Neural progenitor cell (in vitro differentiated cells): ENCODE measurements around the gene PPM1B. TPM values are rescaled to one million over a fixed set of nuclear protein-coding genes. Genes with fewer than 3 reads are reported as not detected.
"Not testable (repeated sequence)": the region's sequence is repeated elsewhere in the genome, so short reads cannot be mapped to it uniquely, and the experiment has no call there.

Source experiments
- DNase-seq: peaks from one replicate; pipeline ENCODE4 v3.0.0-alpha.2; 2016; ENCODE audit warnings: low spot score
- H2AFZ ChIP-seq: fragments of 200-600 bp; sonication (generic); replicated peaks from 2 replicates; pipeline ENCODE4 v1.6.1; 2016; ENCODE audit warnings: antibody characterized with exemption
- H3F3A ChIP-seq: fragments of 200-600 bp; sonication (generic); 2 replicates; pipeline ENCODE4 v1.6.1; 2016; ENCODE audit warnings: antibody characterized with exemption, low read depth
- H3K27ac ChIP-seq: fragments of 200-600 bp; sonication (generic); 2 replicates; pipeline ENCODE4 v1.5.1; 2016; ENCODE audit warnings: mild to moderate bottlenecking
- H3K27me3 ChIP-seq: fragments of 200-600 bp; sonication (generic); 2 replicates; pipeline ENCODE4 v1.6.1; 2016; ENCODE audit warnings: mild to moderate bottlenecking, moderate library complexity
- H3K36me3 ChIP-seq: fragments of 200-600 bp; sonication (generic); 2 replicates; pipeline ENCODE4 v1.5.1; 2016
- H3K4me1 ChIP-seq: fragments of 200-600 bp; sonication (generic); 2 replicates; pipeline ENCODE4 v1.6.1; 2016; ENCODE audit warnings: mixed run types
- H3K4me2 ChIP-seq: fragments of 200-600 bp; sonication (generic); 2 replicates; pipeline ENCODE4 v1.6.1; 2016
- H3K4me3 ChIP-seq: fragments of 200-600 bp; sonication (generic); 2 replicates; pipeline ENCODE4 v1.5.1; 2016
- H3K79me2 ChIP-seq: fragments of 200-600 bp; sonication (generic); 2 replicates; pipeline ENCODE4 v1.6.1; 2016; ENCODE audit warnings: low read depth
- H3K9ac ChIP-seq: fragments of 200-600 bp; sonication (generic); 2 replicates; pipeline ENCODE4 v1.6.1; 2016
- H3K9me3 ChIP-seq: fragments of 200-600 bp; sonication (generic); 2 replicates; pipeline ENCODE4 v1.5.1; 2016; ENCODE audit warnings: low read depth
- H4K20me1 ChIP-seq: fragments of 200-600 bp; sonication (generic); 2 replicates; pipeline ENCODE4 v1.6.1; 2016; ENCODE audit warnings: low read depth
- H3K27ac Mint-ChIP-seq: 3 replicates; pipeline ENCODE4 v1.8.0; 2021; ENCODE audit warnings: mixed read lengths
- H3K27me3 Mint-ChIP-seq: 2 replicates; pipeline ENCODE4 v1.8.0; 2022; ENCODE audit warnings: low read depth, mild to moderate bottlenecking, inconsistent platforms, moderate library complexity, mixed read lengths; ENCODE audit not compliant: insufficient read depth
- H3K36me3 Mint-ChIP-seq: 3 replicates; pipeline ENCODE4 v1.8.0; 2021; ENCODE audit warnings: mixed read lengths
- H3K4me1 Mint-ChIP-seq: 3 replicates; pipeline ENCODE4 v1.8.0; 2021; ENCODE audit warnings: mixed read lengths
- H3K4me3 Mint-ChIP-seq: 3 replicates; pipeline ENCODE4 v1.8.0; 2021; ENCODE audit warnings: mild to moderate bottlenecking, moderate library complexity, mixed read lengths
- H3K9me3 Mint-ChIP-seq: 3 replicates; pipeline ENCODE4 v1.8.0; 2020; ENCODE audit warnings: mixed read lengths
- CTCF ChIP-seq: fragments of 200-600 bp; sonication (generic); IDR thresholded peaks from 2 replicates; pipeline ENCODE4 v1.5.1; 2017; ENCODE audit warnings: antibody characterized with exemption, mild to moderate bottlenecking
- EZH2 ChIP-seq: fragments of 200-600 bp; sonication (generic); IDR thresholded peaks from 2 replicates; pipeline ENCODE4 v1.6.1; 2017; ENCODE audit warnings: antibody characterized with exemption, mild to moderate bottlenecking, moderate library complexity
- EZH2phosphoT487 ChIP-seq: fragments of 200-600 bp; sonication (generic); IDR thresholded peaks from 2 replicates; pipeline ENCODE4 v1.6.1; 2017; ENCODE audit warnings: antibody characterized with exemption
- total RNA-seq: library from RNA; depleted of rRNA; stranded (reverse); fragments of >200 nt; gene quantifications from 2 replicates; pipeline ENCODE4 v1.2.3, GENCODE V29; 2015; ENCODE audit warnings: low replicate concordance

Gene PPM1B
- total RNA-seq, 1 donor from 2014 or later, result 86.6 TPM

DNA sequence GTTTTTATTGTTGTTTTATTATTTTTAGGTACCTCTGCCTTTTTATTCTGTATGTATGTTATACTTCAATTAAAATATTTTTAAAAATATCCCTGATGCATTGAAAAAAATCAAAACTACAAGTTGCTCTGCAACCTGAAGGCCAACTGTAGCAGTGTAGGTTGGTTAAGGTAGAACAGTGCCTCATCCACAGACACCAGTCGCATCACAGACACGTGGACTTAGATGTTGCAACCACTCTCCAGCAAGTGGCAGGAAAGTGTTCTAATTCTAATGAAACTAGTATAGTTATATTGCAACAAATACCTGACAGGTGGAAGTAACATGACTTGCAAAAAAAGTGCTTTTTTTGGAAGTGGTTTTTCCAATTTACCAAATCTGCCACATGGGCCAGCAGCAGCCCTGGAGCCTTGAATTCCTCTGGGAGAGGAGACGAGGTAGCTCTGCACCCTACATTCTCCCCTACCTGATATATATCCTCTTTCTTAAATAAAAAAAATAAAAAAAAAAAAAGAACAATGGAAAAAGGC, 78.2 kb downstream of the PPM1B start:
- H3K9ac ChIP-seq, result no peak overlapping the region
- no peak for TF ChIP-seq EZH2phosphoT487
- TF ChIP-seq CTCF, result no peak
- TF ChIP-seq EZH2, result no peak
- peaks cover 12% of the 10 kb centered on the region for H3F3A ChIP-seq
- H3K4me2 ChIP-seq, result no peak overlapping the region
- no peak overlapping the region for H3K4me3 ChIP-seq
- Mint-ChIP-seq H3K27me3 (peaks cover 6% of the 10 kb centered on the region), H3K9me3 (peaks cover 5% of the 10 kb centered on the region), H3K4me3 (no peak overlapping the region), H3K36me3 (no peaks in the 10 kb centered on the region), H3K27ac (no peak overlapping the region), H3K4me1 (peaks cover 10% of the 10 kb centered on the region)
- DNase-seq, result no peak
- H3K27ac ChIP-seq, result no peak overlapping the region
- H2AFZ ChIP-seq, result no peak overlapping the region
- H3K4me1 ChIP-seq, result peaks cover 20% of the 10 kb centered on the region
- no peaks in the 10 kb centered on the region for H4K20me1 ChIP-seq
- H3K27me3 ChIP-seq, result no peaks in the 10 kb centered on the region
- no peaks in the 10 kb centered on the region for H3K9me3 ChIP-seq
- no peaks in the 10 kb centered on the region for H3K36me3 ChIP-seq
- no peaks in the 10 kb centered on the region for H3K79me2 ChIP-seq

DNA sequence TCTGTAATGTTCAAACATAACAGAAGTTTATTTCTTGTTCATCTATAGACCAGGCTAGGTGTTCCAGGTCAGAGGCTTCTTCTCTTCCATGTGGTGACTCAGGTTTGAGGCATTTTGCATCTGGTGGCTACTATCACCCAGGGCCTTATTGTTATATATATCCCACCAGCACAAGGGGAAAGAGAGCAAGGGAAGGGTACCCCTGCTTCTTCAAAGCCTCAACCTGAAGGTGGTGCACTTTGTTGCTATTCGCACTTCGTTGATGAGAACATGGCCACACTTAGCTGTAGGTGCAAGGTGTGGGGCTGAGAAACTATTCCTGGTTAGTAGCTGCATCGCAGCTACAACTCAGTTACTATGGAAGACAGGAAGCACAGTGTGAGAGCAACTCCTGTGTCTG, 79.2 kb downstream of the PPM1B start:
- no peak overlapping the region for H3K27ac Mint-ChIP-seq

GRCh38 chr2:44249269-44249668, 80.6 kb downstream of the PPM1B start:
- not testable (repeated sequence) for H3F3A ChIP-seq, DNase-seq, H3K9ac ChIP-seq, H3K27ac ChIP-seq, H3K4me2 ChIP-seq, H3K36me3 ChIP-seq, H3K27me3 Mint-ChIP-seq, H3K36me3 Mint-ChIP-seq, H3K4me1 Mint-ChIP-seq, H3K4me3 Mint-ChIP-seq, H3K79me2 ChIP-seq, H2AFZ ChIP-seq, H3K27ac Mint-ChIP-seq, H4K20me1 ChIP-seq, H3K4me3 ChIP-seq, H3K9me3 ChIP-seq, H3K27me3 ChIP-seq
- H3K9me3 Mint-ChIP-seq, result peaks cover 20% of the 10 kb centered on the region
- H3K4me1 ChIP-seq, result peaks cover 19% of the 10 kb centered on the region

More for the DNA sequence above, 79.2 kb downstream of the PPM1B start:
- Histone ChIP-seq H3F3A (peaks cover 6% of the 10 kb centered on the region), H3K36me3 (no peaks in the 10 kb centered on the region), H3K9me3 (peaks cover 7% of the 10 kb centered on the region), H3K4me3 (no peak overlapping the region), H3K4me1 (peaks cover 20% of the 10 kb centered on the region), H3K27ac (no peak overlapping the region), H4K20me1 (no peaks in the 10 kb centered on the region), H2AFZ (no peak overlapping the region), H3K27me3 (no peaks in the 10 kb centered on the region), H3K9ac (no peak overlapping the region), H3K4me2 (no peak overlapping the region), H3K79me2 (no peaks in the 10 kb centered on the region)
- peak; percentile 40 for TF ChIP-seq CTCF
- no peak for TF ChIP-seq EZH2phosphoT487
- Mint-ChIP-seq H3K9me3 (peaks cover 14% of the 10 kb centered on the region), H3K27me3 (peaks cover 8% of the 10 kb centered on the region), H3K4me3 (no peak overlapping the region), H3K4me1 (peaks cover 10% of the 10 kb centered on the region), H3K36me3 (no peaks in the 10 kb centered on the region)
- DNase-seq, result peak; percentile 52

GRCh38 chr2:44250376-44250775, 81.7 kb downstream of the PPM1B start:
- no peak for DNase-seq
- Mint-ChIP-seq H3K27me3 (peaks cover 8% of the 10 kb centered on the region), H3K4me3 (no peak overlapping the region), H3K9me3 (peaks cover 20% of the 10 kb centered on the region), H3K36me3 (no peaks in the 10 kb centered on the region), H3K4me1 (peaks cover 4% of the 10 kb centered on the region), H3K27ac (no peak overlapping the region)
- no peak for TF ChIP-seq EZH2
- TF ChIP-seq EZH2phosphoT487, result no peak
- no peak for TF ChIP-seq CTCF
- H3K9me3 ChIP-seq, result peaks cover 7% of the 10 kb centered on the region
- H3K27ac ChIP-seq, result no peak overlapping the region
- no peaks in the 10 kb centered on the region for H4K20me1 ChIP-seq
- H3K27me3 ChIP-seq, result no peaks in the 10 kb centered on the region
- H2AFZ ChIP-seq, result no peak overlapping the region
- H3K36me3 ChIP-seq, result no peaks in the 10 kb centered on the region
- H3K4me2 ChIP-seq, result no peak overlapping the region
- no peak overlapping the region for H3K4me3 ChIP-seq
- H3K4me1 ChIP-seq, result peaks cover 10% of the 10 kb centered on the region
- no peaks in the 10 kb centered on the region for H3F3A ChIP-seq
- H3K79me2 ChIP-seq, result no peaks in the 10 kb centered on the region
- H3K9ac ChIP-seq, result no peak overlapping the region
